Adrenal gland (tissue), 5 donors: ENCODE data around the gene PRICKLE2.

ENCODE experiments used
- POLR2A ChIP-seq, 2 donors: fragments of 450-650 bp; IDR thresholded peaks; one replicate each; pipeline ENCODE4 v1.6.1; 2017; ENCODE audit warnings: antibody characterized with exemption in 2 of 2, mild to moderate bottlenecking in 2 of 2, moderate library complexity in 1 of 2
- TF ChIP-seq, protein P1 (sequence below), 6 experiments: fragments of 450-650 bp in 4 of 6; fragments of 200-600 bp in 2 of 6; sonication (generic) in 1 of 6; IDR thresholded peaks; 1 replicate in 5 of 6; 2 replicates in 1 of 6; pipeline versions ENCODE4 v1.5.1 to v1.8.0; 2016 to 2021; ENCODE audit warnings: antibody characterized with exemption in 6 of 6, mild to moderate bottlenecking in 2 of 6, moderate library complexity in 1 of 6
- donor health status: DM: no; HTN: no; CAD: no.

DNA sequence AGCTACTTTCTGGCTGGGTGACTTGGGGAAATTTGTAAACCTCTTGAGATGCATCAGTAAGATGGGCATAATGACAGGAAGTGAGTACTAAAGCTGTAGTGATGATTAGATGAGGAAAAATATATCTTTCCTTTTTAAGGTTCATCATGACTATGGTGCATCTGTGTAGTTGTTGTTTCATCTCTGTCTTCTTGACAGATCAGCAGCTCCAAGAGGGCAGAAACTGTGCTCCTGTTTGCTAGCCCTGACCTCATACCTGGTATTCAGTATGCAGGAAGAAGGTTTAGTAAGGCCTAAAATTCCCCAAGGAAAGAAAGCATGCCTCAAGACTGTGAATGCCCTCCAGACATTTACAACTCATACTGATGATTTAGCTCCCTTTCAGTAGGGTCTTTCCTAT, 119.5 kb downstream of the PRICKLE2 start:
- TF ChIP-seq, protein P1, sequence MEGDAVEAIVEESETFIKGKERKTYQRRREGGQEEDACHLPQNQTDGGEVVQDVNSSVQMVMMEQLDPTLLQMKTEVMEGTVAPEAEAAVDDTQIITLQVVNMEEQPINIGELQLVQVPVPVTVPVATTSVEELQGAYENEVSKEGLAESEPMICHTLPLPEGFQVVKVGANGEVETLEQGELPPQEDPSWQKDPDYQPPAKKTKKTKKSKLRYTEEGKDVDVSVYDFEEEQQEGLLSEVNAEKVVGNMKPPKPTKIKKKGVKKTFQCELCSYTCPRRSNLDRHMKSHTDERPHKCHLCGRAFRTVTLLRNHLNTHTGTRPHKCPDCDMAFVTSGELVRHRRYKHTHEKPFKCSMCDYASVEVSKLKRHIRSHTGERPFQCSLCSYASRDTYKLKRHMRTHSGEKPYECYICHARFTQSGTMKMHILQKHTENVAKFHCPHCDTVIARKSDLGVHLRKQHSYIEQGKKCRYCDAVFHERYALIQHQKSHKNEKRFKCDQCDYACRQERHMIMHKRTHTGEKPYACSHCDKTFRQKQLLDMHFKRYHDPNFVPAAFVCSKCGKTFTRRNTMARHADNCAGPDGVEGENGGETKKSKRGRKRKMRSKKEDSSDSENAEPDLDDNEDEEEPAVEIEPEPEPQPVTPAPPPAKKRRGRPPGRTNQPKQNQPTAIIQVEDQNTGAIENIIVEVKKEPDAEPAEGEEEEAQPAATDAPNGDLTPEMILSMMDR (IDR thresholded peaks at IDR 0.05), result no peak
- no peak for TF ChIP-seq POLR2A (IDR thresholded peaks at IDR 0.05)
